Right lobe of liver (tissue), 6 donors: ENCODE results near the gene ADGRD1. TPM values are rescaled to one million over a fixed set of nuclear protein-coding genes. Genes with fewer than 3 reads are reported as not detected.
A peak's percentile ranks its signal among the peaks of the same experiment; 100 is the strongest.

Experiments used
- ATAC-seq, 4 donors: fragments of 200-7000 bp; cut with Tn5 transposase; one replicate each; pipeline ENCODE4 v1.9.1; 2020; ENCODE audit warnings: mild to moderate bottlenecking in 4 of 4, moderate library complexity in 4 of 4
- DNase-seq, 3 donors: peaks; one replicate each; pipeline ENCODE4 v3.0.0-alpha.2; 2020
- H3K27ac ChIP-seq, 3 donors: fragments of 200-600 bp; one replicate each; pipeline ENCODE4 v1.8.0; 2022
- H3K27me3 ChIP-seq, 2 donors: fragments of 200-600 bp; one replicate each; pipeline ENCODE4 v1.8.0; 2022
- H3K36me3 ChIP-seq, 4 donors: fragments of 200-600 bp; sonication (generic) in 1 of 4; one replicate each; pipeline versions ENCODE4 v1.5.1 to v1.8.0; 2017 to 2022; ENCODE audit warnings: control low read depth in 1 of 4
- H3K4me1 ChIP-seq, 4 donors: fragments of 200-600 bp; sonication (generic) in 1 of 4; one replicate each; pipeline versions ENCODE4 v1.5.1 to v1.8.0; 2017 to 2022; ENCODE audit warnings: control low read depth in 1 of 4
- H3K4me3 ChIP-seq, 3 donors: fragments of 200-600 bp; one replicate each; pipeline ENCODE4 v1.8.0; 2022
- H3K9me3 ChIP-seq, 4 donors: fragments of 200-600 bp; sonication (generic) in 1 of 4; one replicate each; pipeline versions ENCODE4 v1.5.1 to v1.8.0; 2017 to 2022; ENCODE audit warnings: control low read depth in 1 of 4
- POLR2A ChIP-seq: fragments of 450-650 bp; IDR thresholded peaks from one replicate; pipeline ENCODE4 v1.6.1; 2017; ENCODE audit warnings: antibody characterized with exemption, mild to moderate bottlenecking
- WGBS: methylation state at CpG from one replicate; pipeline ENCODE4 v1.1.6; 2018; ENCODE audit warnings: low coverage, low lambda C conversion rate; ENCODE audit not compliant: insufficient coverage; ENCODE audit errors: missing lambda C conversion rate; 5-methylcytosine and 5-hydroxymethylcytosine counted together
- intact Hi-C, 2 donors: fragments of 100-400 bp; cut with DNase I; formaldehyde crosslinking; loops; one replicate each; pipeline versions ENCODE4 v1.11.2 to v1.14.1; 2022
- total RNA-seq, 6 experiments: library from RNA; depleted of rRNA in 2 of 6; stranded (reverse); fragments of >200 nt in 2 of 6; fragmentation: NEBNext Ultra II Directional in 3 of 6; extraction: Animal tissue kit (Norgen Biotek cat#: 25700) in 3 of 6; gene quantifications; one replicate each; pipeline versions ENCODE4 v1.1.0 to v1.2.4, GENCODE V29; 2016 to 2023
- TF ChIP-seq, protein P1 (sequence below), 4 donors: fragments of 200-600 bp in 3 of 4; fragments of 450-650 bp in 1 of 4; IDR thresholded peaks; one replicate each; pipeline versions ENCODE4 v1.5.1 to v1.8.0; 2016 to 2022; ENCODE audit warnings: antibody characterized with exemption in 4 of 4, mild to moderate bottlenecking in 2 of 4
- donor health status: DM: no; HTN: yes; CAD: no.
- donor health status: DM: no; HTN: no; CAD: no.
- donor health status: DM: no; HTN: no; CAD: no.
- donor health status: DM: no; HTN: yes; CAD: no.
- donor health status: DM: no; HTN: yes; CAD: no.

Gene ADGRD1
- total RNA-seq, 6 experiments from 2014 or later: 4.7 to 17.0 (median 10.9) TPM

DNA sequence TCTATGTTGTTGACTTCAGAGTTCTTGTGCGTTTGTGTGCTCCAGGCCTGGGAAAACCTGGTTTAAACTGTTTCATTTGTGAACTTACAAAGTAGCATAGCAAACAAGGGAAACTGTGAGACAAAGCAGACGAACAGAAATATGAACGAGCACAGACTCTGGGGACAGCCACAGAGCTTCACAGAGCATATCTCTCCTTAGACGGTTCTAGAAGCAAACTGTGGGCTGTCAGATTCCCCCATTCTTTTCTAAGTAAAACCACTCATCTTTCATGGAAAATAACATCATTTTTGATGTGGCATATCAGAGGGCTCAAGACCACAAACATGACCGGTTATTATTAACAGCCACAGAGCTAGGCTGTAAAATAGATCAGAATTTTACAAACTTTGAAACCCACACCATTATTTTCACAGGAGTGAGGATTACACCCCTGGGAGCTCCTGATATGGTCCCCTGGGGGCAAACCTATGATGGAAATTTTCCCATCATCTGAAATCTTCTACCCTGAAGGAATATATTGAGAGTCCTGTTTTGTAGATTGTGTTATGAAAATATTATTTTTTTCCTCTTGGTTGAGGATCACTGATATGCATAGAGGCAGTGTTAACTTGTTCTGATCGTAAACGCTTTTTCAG lies 102.0 kb downstream of the ADGRD1 start:
- DNase-seq (no peak), ATAC-seq (no peak)
- Histone ChIP-seq H3K9me3 (no peaks in the 10 kb centered on the region), H3K27ac (no peak overlapping the region), H3K4me1 (no peaks in the 10 kb centered on the region), H3K4me3 (no peak overlapping the region), H3K27me3 (no peaks in the 10 kb centered on the region), H3K36me3 (no peaks in the 10 kb centered on the region)
- 75% methylated on average over 7 of the region's 7 CpGs for WGBS
- no peak for TF ChIP-seq POLR2A
- TF ChIP-seq, protein P1, sequence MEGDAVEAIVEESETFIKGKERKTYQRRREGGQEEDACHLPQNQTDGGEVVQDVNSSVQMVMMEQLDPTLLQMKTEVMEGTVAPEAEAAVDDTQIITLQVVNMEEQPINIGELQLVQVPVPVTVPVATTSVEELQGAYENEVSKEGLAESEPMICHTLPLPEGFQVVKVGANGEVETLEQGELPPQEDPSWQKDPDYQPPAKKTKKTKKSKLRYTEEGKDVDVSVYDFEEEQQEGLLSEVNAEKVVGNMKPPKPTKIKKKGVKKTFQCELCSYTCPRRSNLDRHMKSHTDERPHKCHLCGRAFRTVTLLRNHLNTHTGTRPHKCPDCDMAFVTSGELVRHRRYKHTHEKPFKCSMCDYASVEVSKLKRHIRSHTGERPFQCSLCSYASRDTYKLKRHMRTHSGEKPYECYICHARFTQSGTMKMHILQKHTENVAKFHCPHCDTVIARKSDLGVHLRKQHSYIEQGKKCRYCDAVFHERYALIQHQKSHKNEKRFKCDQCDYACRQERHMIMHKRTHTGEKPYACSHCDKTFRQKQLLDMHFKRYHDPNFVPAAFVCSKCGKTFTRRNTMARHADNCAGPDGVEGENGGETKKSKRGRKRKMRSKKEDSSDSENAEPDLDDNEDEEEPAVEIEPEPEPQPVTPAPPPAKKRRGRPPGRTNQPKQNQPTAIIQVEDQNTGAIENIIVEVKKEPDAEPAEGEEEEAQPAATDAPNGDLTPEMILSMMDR (IDR thresholded peaks at IDR 0.05): no peak
- intact Hi-C loops: no loop called here

DNA sequence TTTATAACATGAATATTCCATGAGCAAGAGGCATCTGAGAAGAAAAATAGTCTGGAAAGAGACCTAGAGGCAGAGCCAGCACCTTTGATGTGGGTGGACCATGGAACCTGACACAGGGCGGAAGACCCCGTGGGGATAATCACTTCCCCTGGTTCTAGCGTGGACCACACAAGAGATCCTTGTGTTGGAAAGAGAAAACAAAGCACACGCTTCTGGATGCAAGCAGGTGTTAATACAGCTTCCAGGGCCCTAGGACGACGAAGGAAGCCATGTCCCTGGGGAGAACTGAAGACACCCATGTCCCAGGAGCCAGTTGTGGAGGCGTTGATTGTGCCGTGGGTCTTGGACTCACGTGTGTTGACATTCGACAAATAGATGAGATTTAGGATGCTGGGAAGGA lies 102.9 kb downstream of the ADGRD1 start:
- H3K27me3 ChIP-seq: no peaks in the 10 kb centered on the region
- no peaks in the 10 kb centered on the region for H3K36me3 ChIP-seq
- H3K9me3 ChIP-seq: no peaks in the 10 kb centered on the region
- H3K27ac ChIP-seq: no peak overlapping the region
- ATAC-seq (no peak), DNase-seq (no peak)
- intact Hi-C loops: no loop called here
- no peaks in the 10 kb centered on the region for H3K4me1 ChIP-seq
- WGBS: 82% methylated on average over 7 of the region's 10 CpGs
- TF ChIP-seq, protein P1 (IDR thresholded peaks at IDR 0.05): no peak
- no peak for TF ChIP-seq POLR2A
- H3K4me3 ChIP-seq: no peak overlapping the region

DNA sequence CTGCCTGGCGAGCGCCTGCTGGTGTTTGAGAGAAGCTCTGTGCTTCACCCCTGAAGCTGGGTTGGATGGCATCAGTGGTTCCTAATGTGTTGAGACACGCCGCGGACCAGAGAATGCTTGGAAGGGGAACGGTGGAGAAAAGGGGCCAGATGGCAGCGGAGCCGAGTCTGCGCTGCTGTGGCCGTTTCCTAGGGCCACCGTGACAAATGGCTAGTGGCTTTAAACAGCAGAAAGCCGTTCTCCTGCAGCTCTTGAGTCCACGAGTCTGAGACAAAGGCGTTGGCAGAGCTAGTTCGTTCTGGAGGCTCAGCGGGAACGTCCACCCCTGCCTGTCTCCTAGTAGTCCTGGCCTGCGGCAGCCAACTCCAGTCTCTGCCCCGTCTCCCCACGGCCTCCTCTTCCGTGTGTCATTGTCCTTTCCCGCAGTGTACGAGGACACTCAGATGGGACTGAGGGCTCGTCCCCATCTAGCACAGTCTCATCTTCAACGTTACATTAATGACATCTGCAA lies 103.6 kb downstream of the ADGRD1 start:
- Histone ChIP-seq H3K36me3 (no peaks in the 10 kb centered on the region), H3K4me3 (no peak overlapping the region), H3K27ac (no peak overlapping the region), H3K4me1 (no peaks in the 10 kb centered on the region), H3K27me3 (no peaks in the 10 kb centered on the region), H3K9me3 (no peaks in the 10 kb centered on the region)
- 84% methylated on average over 13 of the region's 25 CpGs for WGBS
- TF ChIP-seq, protein P1 (IDR thresholded peaks at IDR 0.05): no peak
- intact Hi-C loops: no loop called here
- peak in 1 of 3 donors; percentile 29 for DNase-seq
- no peak for ATAC-seq

DNA sequence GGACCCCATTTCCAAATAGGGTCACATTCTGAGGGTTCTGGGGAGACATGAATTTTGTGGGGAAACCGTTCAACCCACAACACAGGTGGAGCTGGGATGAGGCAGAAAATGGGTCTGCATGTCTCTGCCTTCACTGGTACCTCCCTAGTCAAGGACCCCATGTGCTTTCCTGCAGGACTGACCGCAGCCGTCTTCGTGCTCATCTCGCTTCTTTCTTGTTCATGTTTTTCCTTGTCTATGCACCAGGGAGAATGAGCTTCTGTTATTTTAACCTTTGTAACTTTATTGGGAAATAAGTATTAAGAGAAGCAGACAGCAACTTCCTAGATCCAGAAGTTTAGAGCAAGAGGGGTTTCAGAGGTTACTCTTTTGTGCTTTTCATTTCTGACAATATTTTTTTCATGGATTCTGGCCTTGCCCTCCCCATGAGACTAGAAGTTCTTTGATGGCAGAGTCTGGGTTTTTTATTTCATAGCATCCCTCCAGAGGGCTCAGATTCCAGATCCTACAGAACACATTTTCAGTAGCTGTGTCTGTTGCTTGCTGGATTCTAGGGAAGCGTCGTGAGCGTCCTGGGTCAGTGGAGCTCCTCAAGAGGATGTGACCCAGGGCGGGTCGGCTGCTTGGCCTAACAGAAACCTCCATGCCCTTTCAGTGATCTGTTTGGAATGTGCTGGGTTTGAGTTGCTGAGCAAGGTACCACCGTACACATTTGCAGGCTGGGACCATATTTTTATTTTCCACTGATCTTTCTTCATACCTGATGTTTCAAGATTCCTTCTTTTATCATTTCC lies 104.2 kb downstream of the ADGRD1 start:
- Histone ChIP-seq H3K4me1 (no peaks in the 10 kb centered on the region), H3K9me3 (no peaks in the 10 kb centered on the region), H3K27me3 (no peaks in the 10 kb centered on the region), H3K36me3 (no peaks in the 10 kb centered on the region), H3K4me3 (no peak overlapping the region), H3K27ac (no peak overlapping the region)
- WGBS: 89% methylated on average over 9 of the region's 11 CpGs
- no peak for TF ChIP-seq POLR2A
- TF ChIP-seq, protein P1 (IDR thresholded peaks at IDR 0.05): no peak
- DNase-seq (no peak), ATAC-seq (no peak)
- intact Hi-C loops: no loop called here
